ENCODE results near the gene ASIC4.

GRCh38 chr2:219572237-219573001, 58.1 kb downstream of the ASIC4 start, which contains the start of gene INHA:
- TF ChIP-seq POLR2A (IDR thresholded peaks at IDR 0.05): no peak
- TF ChIP-seq CTCF (IDR thresholded peaks at IDR 0.05): no peak

Measured in body of pancreas (tissue), 4 donors.